Measurements from ENCODE around the gene CCL18. TPM values are rescaled to one million over a fixed set of nuclear protein-coding genes. Genes with fewer than 3 reads are reported as not detected.

CCL18 gene
- total and polyA plus RNA-seq, 2 donors (not counting 3 experiments of a cell fraction or from before 2014, with no cell fraction given), result not detected

GRCh38 chr17:36070427-36070826 lies 6.4 kb downstream of the CCL18 start:
- DNase-seq (ENCODE audit: low read depth, low spot score), result no peak
- intact Hi-C loops (cut with micrococcal nuclease), result loop anchor here (10.0 kb wide), 1 partner anchor 226 kb away; no protein-coding TSS in a partner anchor
- no peak overlapping the region for H3K9ac ChIP-seq (replicated peaks; ENCODE audit: extremely low read depth, insufficient read depth, low read length)
- H4K20me1 ChIP-seq (replicated peaks; ENCODE audit: control insufficient read depth, extremely low read depth, insufficient read depth, low read length), result no peaks in the 10 kb centered on the region
- no peak overlapping the region for H3K4me3 ChIP-seq (replicated peaks in 1 of 3; ENCODE audit: insufficient read depth in 1 of 3, low read depth in 1 of 3, low read length in 3 of 3)
- no peak overlapping the region for H2AFZ ChIP-seq (ENCODE audit: low read depth, low read length)
- FAIRE-seq, result no peak
- TF ChIP-seq MYC (IDR thresholded peaks at IDR 0.05; ENCODE audit: low read depth, low read length) (no peak), POLR2A (IDR thresholded peaks at IDR 0.05; ENCODE audit: low read depth, low read length) (no peak), POLR2AphosphoS5 (IDR thresholded peaks at IDR 0.05; ENCODE audit: insufficient read depth, low read depth, low read length) (no peak), MAX (IDR thresholded peaks at IDR 0.05; ENCODE audit: insufficient read depth, insufficient read length) (no peak), CTCF (IDR thresholded peaks at IDR 0.05; ENCODE audit: extremely low read depth in 1 of 2, insufficient read depth in 1 of 2, low read depth in 1 of 2, low read length in 2 of 2) (no peak), EZH2 (IDR thresholded peaks at IDR 0.05; ENCODE audit: borderline replicate concordance, low read depth, low read length, severe bottlenecking) (no peak), JUN (IDR thresholded peaks at IDR 0.05; ENCODE audit: borderline replicate concordance, insufficient read depth, insufficient read length, low read depth) (no peak), GATA2 (IDR thresholded peaks at IDR 0.05; ENCODE audit: insufficient read depth, insufficient read length, low read depth, low read length) (no peak), FOS (IDR thresholded peaks at IDR 0.05; ENCODE audit: borderline replicate concordance, insufficient read depth, low read length) (no peak)
- dilution Hi-C loops (cut with MboI; ENCODE audit: extremely low pct_ligation_motif_present, low sequenced_read_pairs), result no loop called here
- no TSS peak for BruUV-seq (replicated peaks)
- H3K4me2 ChIP-seq (ENCODE audit: insufficient read depth, low read length), result no peak overlapping the region
- H3K79me2 ChIP-seq (ENCODE audit: control insufficient read depth, insufficient read depth, low read length), result no peaks in the 10 kb centered on the region
- H3K9me3 ChIP-seq (replicated peaks; ENCODE audit: control insufficient read depth, insufficient read depth, low read length), result no peaks in the 10 kb centered on the region
- no peak overlapping the region for H3K27ac ChIP-seq (ENCODE audit: insufficient read depth, low read depth, low read length)
- ChIA-PET CTCF (interaction anchor here (11.3 kb wide), 1 partner anchor 97 kb away, joined by 467 read pairs; no protein-coding TSS in a partner anchor), POLR2A (interaction anchor here (0.6 kb wide), 1 partner anchor 95 kb away, joined by 3 read pairs; no protein-coding TSS in a partner anchor)
- no peaks in the 10 kb centered on the region for H3K36me3 ChIP-seq (ENCODE audit: control insufficient read depth in 2 of 2, extremely low read depth in 1 of 2, insufficient read depth in 2 of 2, low read length in 2 of 2)
- no peaks in the 10 kb centered on the region for H3K9me1 ChIP-seq (replicated peaks; ENCODE audit: control insufficient read depth, extremely low read depth, insufficient read depth, low read length)
- peaks cover 0 to 2% of the 10 kb centered on the region in 2 experiments for H3K27me3 ChIP-seq (ENCODE audit: control insufficient read depth in 2 of 2, insufficient read depth in 2 of 2, low read length in 2 of 2)
- H3K4me1 ChIP-seq (ENCODE audit: control insufficient read depth, extremely low read depth, insufficient read depth, low read length), result no peaks in the 10 kb centered on the region
